ENCODE measurements around the gene SEMA4G.

The SEMA4G gene

DNA sequence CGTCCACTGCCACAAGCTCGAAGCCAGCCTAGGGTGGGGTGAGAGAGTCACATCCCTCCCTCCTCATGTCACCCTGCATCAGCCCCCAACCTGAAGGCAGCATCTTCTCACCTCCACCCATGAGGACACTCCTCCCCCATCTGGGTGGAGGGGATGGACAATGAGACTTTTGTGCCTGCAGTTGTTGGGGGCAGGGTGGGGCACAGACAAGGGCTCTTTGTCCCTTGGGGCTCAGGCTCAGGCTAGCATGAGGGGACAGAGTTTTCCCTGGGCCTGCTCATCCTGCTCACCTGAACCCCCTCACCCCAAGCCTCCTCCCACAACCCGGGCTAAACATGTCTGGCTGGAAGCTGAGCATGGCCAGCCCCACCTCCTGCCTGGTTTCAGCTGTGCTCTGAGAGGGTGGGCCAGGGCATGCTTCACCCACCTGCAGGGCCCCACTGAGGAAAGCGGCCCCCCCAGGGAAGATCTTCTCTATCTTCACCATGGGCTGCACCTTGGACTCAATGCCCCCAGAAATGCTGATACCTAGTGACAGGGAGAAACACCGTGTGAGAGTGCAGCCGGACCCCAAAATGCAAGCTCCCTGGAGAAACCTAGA lies 39.6 kb downstream of the SEMA4G start:
- DNase-seq (ENCODE audit: low spot score) = no peak
- in situ Hi-C loops (cut with MboI; ENCODE audit: low sequenced_read_pairs, unreplicated experiment) = no loop called here

DNA sequence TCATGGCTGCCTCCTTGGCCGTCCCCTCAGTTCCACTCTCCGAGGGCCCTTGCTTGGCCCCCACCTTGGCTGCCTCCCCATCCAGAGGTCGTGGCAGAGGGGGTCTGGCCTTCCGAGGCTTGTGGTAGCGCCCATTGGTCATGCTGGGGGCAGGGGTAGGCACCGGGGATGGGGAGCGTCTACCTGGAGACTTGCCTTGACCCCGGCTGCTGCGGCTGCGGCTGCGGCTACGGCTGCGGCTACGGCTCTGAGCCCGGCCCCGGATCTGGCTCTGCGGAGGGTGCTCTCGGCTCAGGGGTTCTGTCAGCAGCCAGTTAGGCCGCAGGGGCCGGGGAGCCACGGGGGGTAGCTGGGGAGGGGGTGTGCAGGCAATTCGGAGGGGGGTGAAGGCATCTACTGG lies 41.0 kb downstream of the SEMA4G start:
- no peak for DNase-seq (ENCODE audit: low spot score)
- in situ Hi-C loops (cut with MboI; ENCODE audit: low sequenced_read_pairs, unreplicated experiment) = no loop called here
- TF ChIP-seq, protein P1, sequence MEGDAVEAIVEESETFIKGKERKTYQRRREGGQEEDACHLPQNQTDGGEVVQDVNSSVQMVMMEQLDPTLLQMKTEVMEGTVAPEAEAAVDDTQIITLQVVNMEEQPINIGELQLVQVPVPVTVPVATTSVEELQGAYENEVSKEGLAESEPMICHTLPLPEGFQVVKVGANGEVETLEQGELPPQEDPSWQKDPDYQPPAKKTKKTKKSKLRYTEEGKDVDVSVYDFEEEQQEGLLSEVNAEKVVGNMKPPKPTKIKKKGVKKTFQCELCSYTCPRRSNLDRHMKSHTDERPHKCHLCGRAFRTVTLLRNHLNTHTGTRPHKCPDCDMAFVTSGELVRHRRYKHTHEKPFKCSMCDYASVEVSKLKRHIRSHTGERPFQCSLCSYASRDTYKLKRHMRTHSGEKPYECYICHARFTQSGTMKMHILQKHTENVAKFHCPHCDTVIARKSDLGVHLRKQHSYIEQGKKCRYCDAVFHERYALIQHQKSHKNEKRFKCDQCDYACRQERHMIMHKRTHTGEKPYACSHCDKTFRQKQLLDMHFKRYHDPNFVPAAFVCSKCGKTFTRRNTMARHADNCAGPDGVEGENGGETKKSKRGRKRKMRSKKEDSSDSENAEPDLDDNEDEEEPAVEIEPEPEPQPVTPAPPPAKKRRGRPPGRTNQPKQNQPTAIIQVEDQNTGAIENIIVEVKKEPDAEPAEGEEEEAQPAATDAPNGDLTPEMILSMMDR (IDR thresholded peaks at IDR 0.05; ENCODE audit: borderline replicate concordance, control extremely low read depth, extremely low read depth, insufficient read depth, missing control alignments) = no peak

More for the DNA sequence above, 39.6 kb downstream of the SEMA4G start:
- TF ChIP-seq, protein P1 (IDR thresholded peaks at IDR 0.05; ENCODE audit: borderline replicate concordance, control extremely low read depth, extremely low read depth, insufficient read depth, missing control alignments) = no peak

DNA sequence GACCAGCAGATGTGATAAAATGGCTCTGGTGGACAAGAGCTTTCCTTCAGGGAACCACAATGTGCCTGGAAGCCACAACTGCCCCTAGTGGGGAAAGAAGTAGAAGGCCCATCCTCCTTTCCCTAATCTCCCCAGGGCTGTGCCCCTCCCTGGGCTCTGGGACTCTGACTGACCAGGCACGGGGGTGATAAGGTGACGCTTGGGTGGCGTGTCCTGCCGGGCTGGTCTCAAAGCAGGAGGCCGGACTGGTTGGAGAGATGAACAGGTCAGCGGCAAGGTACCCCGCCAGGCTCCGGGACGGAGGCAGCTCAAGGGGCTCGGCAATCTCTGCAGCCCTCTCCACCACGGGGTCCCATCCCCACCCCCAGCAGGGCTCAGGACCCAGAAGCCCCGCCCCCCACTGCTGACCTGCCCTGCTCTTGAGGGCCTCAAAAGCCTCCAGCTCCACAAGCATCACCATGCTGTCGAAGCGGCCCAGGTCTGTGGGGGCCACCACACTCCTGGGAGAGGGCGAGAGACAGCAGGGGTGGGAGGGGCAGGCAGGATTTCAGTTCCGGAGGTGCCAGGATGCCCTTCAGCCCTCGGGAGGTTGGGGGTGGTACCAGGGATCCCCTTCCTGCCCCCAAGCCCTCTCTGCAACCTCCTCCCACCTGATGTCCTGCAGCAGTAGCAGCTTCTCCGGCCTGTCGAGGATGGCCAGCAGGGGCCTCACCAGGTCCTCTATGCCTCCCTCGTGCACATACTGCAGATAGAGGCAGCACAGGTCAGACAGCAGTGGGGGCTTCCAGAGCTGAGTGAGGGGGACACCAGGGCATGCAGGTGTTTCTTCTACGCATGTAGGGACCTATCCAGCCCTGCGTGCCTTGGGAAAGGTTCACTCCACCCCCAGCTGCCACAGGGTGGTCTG lies 42.5 kb downstream of the SEMA4G start:
- DNase-seq (ENCODE audit: low spot score) = no peak
- TF ChIP-seq, protein P1 (IDR thresholded peaks at IDR 0.05; ENCODE audit: borderline replicate concordance, control extremely low read depth, extremely low read depth, insufficient read depth, missing control alignments) = no peak
- in situ Hi-C loops (cut with MboI; ENCODE audit: low sequenced_read_pairs, unreplicated experiment) = no loop called here

DNA sequence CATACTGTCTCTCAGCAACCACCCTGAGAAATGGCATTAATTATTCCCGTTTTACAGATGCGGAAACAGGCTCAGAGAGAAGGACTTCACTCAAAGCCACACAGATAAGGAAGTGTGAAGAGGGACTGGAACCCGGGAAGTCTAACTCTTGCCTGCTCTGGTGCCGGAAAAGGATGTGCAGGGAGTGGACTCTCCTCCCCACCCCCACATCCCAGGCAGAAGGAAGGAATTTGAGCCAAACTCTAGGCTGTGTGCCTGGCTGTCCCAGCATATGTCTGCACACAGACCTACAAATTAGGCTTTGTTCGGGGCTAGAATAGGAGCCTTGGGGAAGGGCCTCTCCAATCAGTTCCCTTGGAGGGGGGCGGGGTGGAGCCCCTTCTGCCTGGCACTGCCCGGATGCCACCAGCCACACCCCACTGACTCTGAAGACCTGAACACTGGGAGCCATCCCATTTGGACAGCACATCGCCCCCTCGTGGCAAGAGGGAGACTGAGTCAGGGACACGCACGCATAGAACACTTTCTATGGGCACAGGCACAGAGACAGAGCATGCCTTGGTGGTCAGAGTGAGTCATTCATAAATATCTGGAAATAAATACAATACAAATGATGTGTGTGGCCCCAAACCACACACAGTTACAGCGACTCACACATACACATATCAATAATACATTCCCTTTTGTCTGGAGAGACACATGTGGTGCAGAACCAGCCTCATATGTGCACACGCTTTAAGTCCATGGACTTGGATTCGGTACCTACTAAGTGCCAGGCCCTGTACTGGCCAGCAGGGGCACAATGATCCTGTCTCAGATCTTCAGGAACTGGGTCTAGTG lies 43.4 kb downstream of the SEMA4G start:
- in situ Hi-C loops (cut with MboI; ENCODE audit: low sequenced_read_pairs, unreplicated experiment) = no loop called here
- TF ChIP-seq, protein P1 (IDR thresholded peaks at IDR 0.05; ENCODE audit: borderline replicate concordance, control extremely low read depth, extremely low read depth, insufficient read depth, missing control alignments) = peak; percentile 78
- DNase-seq (ENCODE audit: low spot score) = peak; percentile 84

DNA sequence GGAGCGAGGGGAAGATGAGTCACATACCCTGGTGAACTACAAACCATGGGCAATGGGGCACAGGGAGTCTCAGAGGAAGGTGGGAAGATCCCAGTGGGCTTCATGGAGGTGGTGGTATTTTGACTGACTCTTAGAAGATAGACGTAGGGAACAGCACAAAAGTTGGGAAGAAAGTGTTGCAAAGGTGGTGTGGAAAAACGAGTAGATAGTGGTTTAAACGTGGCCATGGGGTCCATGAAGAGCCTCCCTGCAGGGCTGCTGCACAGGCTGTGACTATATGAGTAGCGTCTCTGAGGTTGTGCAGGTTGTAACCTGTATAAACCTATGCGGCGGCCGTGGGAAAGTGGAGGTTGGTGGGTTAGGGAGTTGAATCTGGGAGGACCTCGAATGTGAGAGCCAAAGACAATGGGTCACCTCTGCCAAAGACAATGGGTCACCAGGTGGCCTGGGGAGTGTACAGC lies 44.1 kb downstream of the SEMA4G start:
- no peak for DNase-seq (ENCODE audit: low spot score)
- TF ChIP-seq, protein P1 (IDR thresholded peaks at IDR 0.05; ENCODE audit: borderline replicate concordance, control extremely low read depth, extremely low read depth, insufficient read depth, missing control alignments) = no peak
- in situ Hi-C loops (cut with MboI; ENCODE audit: low sequenced_read_pairs, unreplicated experiment) = no loop called here

DNA sequence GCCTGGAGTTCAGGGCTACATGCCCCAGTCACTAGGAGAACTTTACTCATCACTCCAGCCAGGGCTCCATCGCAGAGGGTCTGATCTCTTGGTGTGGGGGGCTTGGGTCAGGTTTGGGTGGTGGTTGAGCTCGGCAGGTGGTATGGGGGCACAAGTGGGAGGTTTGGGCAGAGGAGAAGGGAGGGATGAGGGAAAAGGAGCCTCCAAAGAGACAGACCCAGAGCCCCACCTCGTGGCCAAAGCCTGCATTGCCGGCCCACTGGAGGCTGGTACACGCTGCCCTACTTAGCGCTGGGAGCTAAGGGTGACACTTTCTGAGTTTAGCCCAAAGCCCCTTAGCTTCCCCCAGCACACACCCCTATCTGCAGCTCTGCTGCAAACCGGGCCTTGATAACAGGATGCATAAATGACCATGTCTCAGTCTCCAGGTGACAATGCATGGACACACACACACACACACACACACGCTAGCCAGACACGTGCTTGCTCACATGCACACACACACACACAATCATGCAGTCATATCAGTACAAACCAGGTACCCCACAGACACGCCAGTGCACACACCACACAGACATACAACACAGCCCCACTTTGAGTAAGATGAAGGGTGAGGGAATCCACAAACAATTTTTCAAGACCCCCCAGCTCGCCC lies 45.1 kb downstream of the SEMA4G start:
- in situ Hi-C loops (cut with MboI; ENCODE audit: low sequenced_read_pairs, unreplicated experiment) = no loop called here
- TF ChIP-seq, protein P1 (IDR thresholded peaks at IDR 0.05; ENCODE audit: borderline replicate concordance, control extremely low read depth, extremely low read depth, insufficient read depth, missing control alignments) = peak; percentile 93
- peak; percentile 85 for DNase-seq (ENCODE audit: low spot score)

Measured in GM13976 (cell line).